ENCODE data around the gene DLL4.
A peak's percentile ranks its signal among the peaks of the same experiment; 100 is the strongest.

DLL4 gene

DNA sequence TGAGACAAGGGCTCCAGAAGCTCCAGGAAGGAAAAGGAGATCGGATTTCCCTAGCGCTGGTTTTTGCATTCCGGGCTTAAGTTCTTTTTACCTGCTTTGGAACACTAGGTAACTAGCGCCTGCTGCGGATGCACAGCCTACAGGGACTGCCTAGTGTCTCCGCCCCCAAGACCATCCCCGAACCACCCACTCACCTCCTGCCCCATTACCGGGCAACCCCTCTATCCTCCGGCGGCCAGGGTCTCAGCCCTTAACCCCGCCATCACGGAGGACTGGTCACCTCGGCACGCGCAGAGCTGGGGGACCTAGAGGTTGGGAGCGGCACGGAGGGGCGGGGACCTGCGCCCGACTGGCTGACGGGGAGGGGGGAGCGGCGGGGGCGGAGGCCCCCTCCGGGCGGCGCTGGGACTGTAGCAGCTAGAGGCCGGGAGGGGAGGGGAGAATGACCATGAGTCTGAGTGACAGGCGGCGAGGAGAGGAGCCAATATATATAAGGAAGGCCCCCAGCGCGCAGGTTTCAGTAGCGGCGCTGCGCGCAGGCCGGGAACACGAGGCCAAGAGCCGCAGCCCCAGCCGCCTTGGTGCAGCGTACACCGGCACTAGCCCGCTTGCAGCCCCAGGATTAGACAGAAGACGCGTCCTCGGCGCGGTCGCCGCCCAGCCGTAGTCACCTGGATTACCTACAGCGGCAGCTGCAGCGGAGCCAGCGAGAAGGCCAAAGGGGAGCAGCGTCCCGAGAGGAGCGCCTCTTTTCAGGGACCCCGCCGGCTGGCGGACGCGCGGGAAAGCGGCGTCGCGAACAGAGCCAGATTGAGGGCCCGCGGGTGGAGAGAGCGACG, at the start of gene DLL4:
Gene DLL4, plus strand, starts transcription at position 520 of the 839 bp plus-strand sequence. CDS start 329 bp downstream, outside the sequence.
- DNase-seq (ENCODE audit: low read depth): no peak
- TF ChIP-seq, protein P1, sequence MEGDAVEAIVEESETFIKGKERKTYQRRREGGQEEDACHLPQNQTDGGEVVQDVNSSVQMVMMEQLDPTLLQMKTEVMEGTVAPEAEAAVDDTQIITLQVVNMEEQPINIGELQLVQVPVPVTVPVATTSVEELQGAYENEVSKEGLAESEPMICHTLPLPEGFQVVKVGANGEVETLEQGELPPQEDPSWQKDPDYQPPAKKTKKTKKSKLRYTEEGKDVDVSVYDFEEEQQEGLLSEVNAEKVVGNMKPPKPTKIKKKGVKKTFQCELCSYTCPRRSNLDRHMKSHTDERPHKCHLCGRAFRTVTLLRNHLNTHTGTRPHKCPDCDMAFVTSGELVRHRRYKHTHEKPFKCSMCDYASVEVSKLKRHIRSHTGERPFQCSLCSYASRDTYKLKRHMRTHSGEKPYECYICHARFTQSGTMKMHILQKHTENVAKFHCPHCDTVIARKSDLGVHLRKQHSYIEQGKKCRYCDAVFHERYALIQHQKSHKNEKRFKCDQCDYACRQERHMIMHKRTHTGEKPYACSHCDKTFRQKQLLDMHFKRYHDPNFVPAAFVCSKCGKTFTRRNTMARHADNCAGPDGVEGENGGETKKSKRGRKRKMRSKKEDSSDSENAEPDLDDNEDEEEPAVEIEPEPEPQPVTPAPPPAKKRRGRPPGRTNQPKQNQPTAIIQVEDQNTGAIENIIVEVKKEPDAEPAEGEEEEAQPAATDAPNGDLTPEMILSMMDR (IDR thresholded peaks at IDR 0.05; ENCODE audit: low read depth, low read length, missing control alignments): no peak
- peak within 1 kb of the TSS; percentile 17 for H3K4me3 ChIP-seq (ENCODE audit: low read depth, low read length)

DNA sequence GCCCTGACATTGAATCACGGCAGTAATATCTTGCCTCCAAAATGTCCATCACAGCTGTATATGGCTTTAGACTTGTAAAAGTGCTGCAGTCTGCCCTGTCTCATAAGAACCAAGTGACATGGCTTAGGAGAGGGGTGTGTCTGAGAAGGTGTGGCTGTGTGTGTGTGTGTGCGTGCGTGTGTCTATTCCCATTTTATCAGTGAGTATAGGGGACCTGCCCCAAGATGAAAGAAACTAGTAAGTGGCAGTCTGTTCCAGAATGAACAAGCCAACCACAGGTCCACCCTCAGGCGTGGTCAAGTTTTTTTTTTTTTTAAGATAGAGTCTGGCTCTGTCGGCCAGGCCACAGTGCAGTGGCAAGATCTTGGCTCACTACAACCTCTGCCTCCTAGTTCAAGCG, 49.5 kb upstream of the DLL4 start:
- DNase-seq (ENCODE audit: low read depth): no peak
- TF ChIP-seq, protein P1 (IDR thresholded peaks at IDR 0.05; ENCODE audit: low read depth, low read length, missing control alignments): no peak
- H3K4me3 ChIP-seq (ENCODE audit: low read depth, low read length): no peak overlapping the region

DNA sequence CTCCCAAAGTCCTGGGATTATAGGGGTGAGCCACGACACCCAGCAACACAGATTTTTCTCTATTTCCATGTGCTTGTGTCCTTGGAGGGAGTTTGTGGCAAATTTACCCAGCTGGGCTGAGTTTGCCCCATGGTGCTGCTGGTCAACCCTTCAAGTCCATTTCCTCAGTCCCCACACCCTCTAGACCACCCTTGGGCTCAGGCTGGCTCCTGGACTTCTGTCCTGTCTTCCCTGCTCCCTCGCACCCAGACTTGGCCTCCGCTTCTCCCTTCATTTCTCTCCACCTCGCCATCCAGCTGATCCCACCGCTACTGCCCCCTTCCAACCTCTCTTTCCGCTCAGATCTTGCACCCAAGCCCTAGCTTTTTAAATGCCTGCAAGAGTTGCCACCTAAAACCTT, 47.8 kb upstream of the DLL4 start:
- TF ChIP-seq, protein P1 (IDR thresholded peaks at IDR 0.05; ENCODE audit: low read depth, low read length, missing control alignments): no peak
- DNase-seq (ENCODE audit: low read depth): no peak

DNA sequence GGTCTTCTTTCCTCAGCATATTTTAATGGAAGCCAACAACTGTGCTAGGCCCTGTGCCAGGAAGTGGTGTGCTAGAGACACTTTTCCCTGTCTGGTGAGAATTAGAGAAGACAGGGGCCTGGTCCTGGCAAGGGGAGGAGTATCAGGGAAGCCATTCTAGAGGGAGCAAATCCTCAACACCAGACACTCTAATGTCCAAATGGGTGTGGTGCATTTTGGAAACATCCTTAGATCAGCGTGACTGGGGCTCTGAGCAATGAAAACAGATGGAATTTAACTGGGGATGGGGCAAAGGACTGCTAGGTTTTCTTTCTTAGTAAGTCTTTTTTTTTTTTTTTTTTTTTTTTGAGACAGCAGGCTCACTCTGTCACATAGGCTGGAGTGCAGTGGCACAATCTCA, 42.6 kb upstream of the DLL4 start:
- TF ChIP-seq, protein P1 (IDR thresholded peaks at IDR 0.05; ENCODE audit: low read depth, low read length, missing control alignments): no peak
- DNase-seq (ENCODE audit: low read depth): no peak
- H3K4me3 ChIP-seq (ENCODE audit: low read depth, low read length): no peak overlapping the region

More for the DNA sequence above, 47.8 kb upstream of the DLL4 start:
- no peak overlapping the region for H3K4me3 ChIP-seq (ENCODE audit: low read depth, low read length)

DNA sequence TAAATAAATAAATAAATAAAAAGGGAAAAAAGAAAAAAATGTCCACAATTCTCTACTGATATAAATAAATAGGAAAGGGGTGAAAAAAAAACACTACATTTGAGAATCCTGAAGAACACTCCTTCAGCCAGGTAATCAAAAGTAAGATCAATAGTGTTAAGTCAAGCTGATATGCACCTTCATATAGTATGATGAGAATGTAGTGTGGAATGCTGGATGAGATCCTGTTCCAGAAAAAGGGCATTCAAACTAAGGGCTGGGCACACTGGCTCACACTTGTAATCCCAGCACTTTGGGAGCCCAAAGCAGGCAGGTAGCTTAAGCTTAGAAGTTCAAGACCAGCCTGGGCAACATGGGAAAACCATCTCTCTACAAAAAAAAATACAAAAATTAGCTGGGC, 40.0 kb upstream of the DLL4 start:
- TF ChIP-seq, protein P1 (IDR thresholded peaks at IDR 0.05; ENCODE audit: low read depth, low read length, missing control alignments): no peak
- no peak overlapping the region for H3K4me3 ChIP-seq (ENCODE audit: low read depth, low read length)
- no peak for DNase-seq (ENCODE audit: low read depth)

DNA sequence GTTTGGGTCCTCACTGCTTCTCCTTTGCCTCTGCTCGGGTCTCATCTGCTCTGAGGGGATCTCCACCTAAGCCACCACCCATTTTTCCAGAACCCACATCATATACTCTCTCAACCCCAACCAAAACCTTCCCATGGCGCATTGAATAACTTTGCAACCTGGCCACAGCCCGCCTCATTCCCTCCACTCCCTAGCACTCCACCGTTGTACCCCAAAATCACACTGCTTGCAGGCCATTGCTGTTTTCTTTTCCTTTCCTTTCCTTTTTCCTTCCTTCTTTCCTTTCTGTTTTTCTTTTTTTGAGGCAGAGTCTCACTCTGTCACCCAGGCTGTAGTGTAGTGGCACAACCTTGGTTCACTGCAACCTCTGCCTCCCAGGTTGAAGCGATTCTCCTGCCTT, 38.0 kb upstream of the DLL4 start:
- DNase-seq (ENCODE audit: low read depth): no peak
- no peak overlapping the region for H3K4me3 ChIP-seq (ENCODE audit: low read depth, low read length)
- TF ChIP-seq, protein P1 (IDR thresholded peaks at IDR 0.05; ENCODE audit: low read depth, low read length, missing control alignments): no peak

All from GM12864 (cell line).